Activated naive CD8-positive, alpha-beta T cell (primary cell): ENCODE measurements around the gene GLS.
"Not testable (repeated sequence)": the region's sequence is repeated elsewhere in the genome, so short reads cannot be mapped to it uniquely, and the experiment has no call there.

ENCODE experiments used
- H3K27ac Mint-ChIP-seq: one replicate; pipeline ENCODE4 v1.8.0; 2021; ENCODE audit warnings: mixed read lengths
- H3K27me3 Mint-ChIP-seq: one replicate; pipeline ENCODE4 v1.8.0; 2021; ENCODE audit warnings: mixed read lengths
- H3K36me3 Mint-ChIP-seq: one replicate; pipeline ENCODE4 v1.8.0; 2021; ENCODE audit warnings: mixed read lengths
- H3K4me1 Mint-ChIP-seq: one replicate; pipeline ENCODE4 v1.8.0; 2021; ENCODE audit warnings: low read depth, mixed read lengths
- H3K4me3 Mint-ChIP-seq: one replicate; pipeline ENCODE4 v1.8.0; 2021; ENCODE audit warnings: mild to moderate bottlenecking, mixed read lengths
- H3K9me3 Mint-ChIP-seq: one replicate; pipeline ENCODE4 v1.8.0; 2021; ENCODE audit warnings: low read depth, mixed read lengths

The GLS gene

DNA sequence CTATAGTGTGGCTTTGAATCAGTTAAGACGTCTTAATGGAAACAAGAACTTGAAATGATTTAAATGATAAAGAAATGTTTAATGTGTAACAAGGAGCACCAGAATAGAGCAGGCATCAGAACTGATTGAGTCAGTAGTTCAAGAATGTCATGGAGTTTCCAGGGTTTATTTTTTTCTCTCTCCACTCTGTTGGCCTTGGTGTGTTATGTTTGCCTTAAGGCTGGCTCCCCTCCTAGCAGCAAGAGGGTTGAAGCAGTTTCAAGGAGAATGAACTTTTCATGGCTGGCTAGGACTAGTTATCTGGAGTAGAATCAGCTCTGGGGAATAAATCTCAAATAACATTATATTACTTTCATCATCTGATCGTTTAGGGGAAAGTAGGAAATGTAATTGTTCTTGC, 13.4 kb upstream of the GLS start:
- peaks cover 24% of the 10 kb centered on the region for H3K4me1 Mint-ChIP-seq
- peaks cover 23% of the 10 kb centered on the region for H3K36me3 Mint-ChIP-seq
- no peak overlapping the region for H3K27ac Mint-ChIP-seq
- no peaks in the 10 kb centered on the region for H3K9me3 Mint-ChIP-seq
- H3K4me3 Mint-ChIP-seq, result no peak overlapping the region
- H3K27me3 Mint-ChIP-seq, result no peaks in the 10 kb centered on the region

DNA sequence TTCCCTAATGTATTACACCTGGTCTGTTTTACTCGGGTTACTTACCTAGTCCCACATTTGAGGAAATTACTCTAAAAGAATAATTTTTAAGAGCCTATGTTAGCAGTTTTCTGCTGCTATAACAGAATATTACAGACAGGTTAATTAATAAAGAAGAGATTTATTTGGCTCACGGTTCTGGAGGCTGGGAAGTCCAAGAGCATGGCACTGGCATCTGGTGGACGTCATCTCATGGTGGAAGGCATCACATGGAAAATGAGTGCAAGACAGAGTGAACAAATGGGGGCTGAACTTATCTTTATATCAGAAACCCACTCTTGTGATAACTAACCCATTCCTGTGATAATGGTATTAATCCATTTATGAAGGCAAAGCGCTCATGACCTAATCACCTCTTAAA, 12.8 kb upstream of the GLS start:
- Mint-ChIP-seq H3K4me1 (peaks cover 18% of the 10 kb centered on the region), H3K4me3 (no peak overlapping the region), H3K27me3 (no peaks in the 10 kb centered on the region), H3K27ac (no peak overlapping the region), H3K9me3 (no peaks in the 10 kb centered on the region), H3K36me3 (peaks cover 23% of the 10 kb centered on the region)

DNA sequence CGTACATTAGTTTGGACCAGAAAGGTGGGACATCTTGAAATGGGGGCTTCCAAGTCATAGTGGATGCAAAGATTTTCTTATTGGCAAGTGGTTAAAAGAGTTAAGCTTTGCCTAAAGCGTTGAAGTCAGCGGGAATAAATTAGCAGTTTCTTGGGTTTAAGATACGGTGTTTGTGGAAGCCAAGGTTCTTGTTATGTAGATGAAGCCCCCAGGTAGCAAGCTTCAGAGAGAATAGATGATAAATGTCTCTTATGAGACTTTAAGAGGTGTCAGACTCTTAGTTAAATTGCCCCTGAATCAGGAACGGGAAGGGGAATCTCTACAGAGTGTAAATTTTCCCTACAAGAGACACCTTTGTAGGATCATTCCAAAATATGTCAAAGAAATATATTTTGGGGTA, 10.9 kb upstream of the GLS start:
- H3K36me3 Mint-ChIP-seq, result peaks cover 23% of the 10 kb centered on the region

DNA sequence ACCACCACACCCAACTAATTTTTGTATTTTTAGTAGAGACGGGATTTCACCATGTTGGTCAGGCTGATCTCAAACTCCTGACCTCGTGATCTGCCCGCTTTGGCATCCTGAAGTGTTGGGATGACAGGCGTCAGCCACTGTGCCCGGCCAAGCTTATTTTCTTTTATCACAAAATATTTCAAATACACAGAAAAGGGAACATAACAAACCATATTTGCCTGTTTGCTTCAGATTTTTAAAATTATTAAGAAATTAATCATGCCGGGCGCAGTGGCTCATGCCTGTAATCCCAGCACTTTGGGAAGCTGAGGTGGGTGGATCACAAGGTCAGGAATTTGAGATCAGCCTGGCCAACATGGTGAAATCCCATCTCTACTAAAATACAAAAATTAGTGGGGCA, 7.2 kb upstream of the GLS start:
- H3K9me3 Mint-ChIP-seq, H3K27ac Mint-ChIP-seq, H3K27me3 Mint-ChIP-seq, H3K4me3 Mint-ChIP-seq, H3K36me3 Mint-ChIP-seq: not testable (repeated sequence)
- H3K4me1 Mint-ChIP-seq, result peaks cover 26% of the 10 kb centered on the region

More for the DNA sequence above, 10.9 kb upstream of the GLS start:
- no peaks in the 10 kb centered on the region for H3K27me3 Mint-ChIP-seq
- no peaks in the 10 kb centered on the region for H3K4me1 Mint-ChIP-seq
- H3K4me3 Mint-ChIP-seq, result no peak overlapping the region
- no peak overlapping the region for H3K27ac Mint-ChIP-seq
- H3K9me3 Mint-ChIP-seq, result no peaks in the 10 kb centered on the region

DNA sequence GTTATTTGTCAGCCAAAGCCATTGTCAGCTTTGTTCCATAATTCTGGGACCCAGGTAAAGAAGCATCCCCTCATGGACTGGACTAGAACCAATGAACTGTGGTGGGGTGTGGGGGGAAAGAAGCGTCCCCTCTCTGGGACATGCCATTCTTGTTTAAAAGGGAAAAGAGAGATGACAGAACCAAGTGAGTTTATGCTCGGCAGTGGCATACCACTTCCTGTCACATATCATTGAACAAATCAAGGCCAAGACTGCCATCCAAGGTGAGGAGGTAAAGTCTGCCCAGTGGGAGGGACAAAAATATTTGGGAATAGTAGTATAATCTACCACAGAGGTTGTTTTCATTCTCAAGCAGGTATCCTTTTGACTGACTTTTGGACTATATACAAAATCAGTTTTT, 4.7 kb upstream of the GLS start:
- H3K9me3 Mint-ChIP-seq, result no peaks in the 10 kb centered on the region
- peaks cover 35% of the 10 kb centered on the region for H3K4me1 Mint-ChIP-seq
- H3K36me3 Mint-ChIP-seq, result peaks cover 2% of the 10 kb centered on the region
- peak overlapping the region; percentile 42 for H3K4me3 Mint-ChIP-seq
- H3K27me3 Mint-ChIP-seq, result no peaks in the 10 kb centered on the region
- H3K27ac Mint-ChIP-seq, result peak overlapping the region; percentile 84

DNA sequence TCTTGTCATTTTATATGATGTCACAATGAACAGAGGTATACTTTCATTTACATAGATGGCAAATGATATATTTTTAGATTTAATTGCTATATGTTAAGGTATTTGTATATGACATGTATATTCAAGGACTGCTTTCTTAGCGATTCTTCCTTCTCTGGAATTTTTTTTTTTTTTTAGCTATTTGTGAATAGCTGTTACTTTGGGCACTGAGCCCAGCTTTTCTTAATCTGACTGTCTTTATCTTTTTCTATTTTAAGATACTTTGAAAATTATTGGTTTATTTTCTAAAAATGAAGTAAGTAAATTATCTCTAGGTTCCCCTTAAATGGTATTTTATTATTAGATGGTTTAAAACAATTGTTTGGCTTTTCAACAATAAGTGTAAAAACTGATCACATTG, 4.0 kb upstream of the GLS start:
- Mint-ChIP-seq H3K4me3 (no peak overlapping the region), H3K36me3 (no peaks in the 10 kb centered on the region), H3K27ac (no peak overlapping the region), H3K9me3 (no peaks in the 10 kb centered on the region), H3K4me1 (peaks cover 35% of the 10 kb centered on the region), H3K27me3 (no peaks in the 10 kb centered on the region)

DNA sequence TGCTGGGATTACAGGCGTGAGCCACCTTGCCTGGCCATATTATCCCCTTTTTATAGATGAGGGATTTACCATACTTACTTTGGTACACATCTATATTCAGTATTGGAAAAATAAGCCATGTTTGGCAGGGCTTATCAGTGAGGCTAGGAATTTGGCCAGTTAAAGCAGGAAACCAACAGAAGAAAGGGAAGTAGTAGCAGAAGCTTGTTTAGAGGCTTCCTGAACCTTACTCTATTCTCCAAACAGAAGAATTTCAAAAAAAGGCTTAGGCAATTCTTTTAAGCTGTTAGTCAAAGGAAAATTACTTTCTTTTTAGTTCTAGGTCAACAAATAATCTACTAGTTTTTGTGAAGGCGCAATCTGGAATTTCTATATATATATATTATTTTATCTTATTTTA, 3.2 kb upstream of the GLS start:
- Mint-ChIP-seq H3K4me1 (peaks cover 35% of the 10 kb centered on the region), H3K9me3 (no peaks in the 10 kb centered on the region), H3K27ac (no peak overlapping the region), H3K27me3 (no peaks in the 10 kb centered on the region), H3K4me3 (no peak overlapping the region), H3K36me3 (peaks cover 2% of the 10 kb centered on the region)

DNA sequence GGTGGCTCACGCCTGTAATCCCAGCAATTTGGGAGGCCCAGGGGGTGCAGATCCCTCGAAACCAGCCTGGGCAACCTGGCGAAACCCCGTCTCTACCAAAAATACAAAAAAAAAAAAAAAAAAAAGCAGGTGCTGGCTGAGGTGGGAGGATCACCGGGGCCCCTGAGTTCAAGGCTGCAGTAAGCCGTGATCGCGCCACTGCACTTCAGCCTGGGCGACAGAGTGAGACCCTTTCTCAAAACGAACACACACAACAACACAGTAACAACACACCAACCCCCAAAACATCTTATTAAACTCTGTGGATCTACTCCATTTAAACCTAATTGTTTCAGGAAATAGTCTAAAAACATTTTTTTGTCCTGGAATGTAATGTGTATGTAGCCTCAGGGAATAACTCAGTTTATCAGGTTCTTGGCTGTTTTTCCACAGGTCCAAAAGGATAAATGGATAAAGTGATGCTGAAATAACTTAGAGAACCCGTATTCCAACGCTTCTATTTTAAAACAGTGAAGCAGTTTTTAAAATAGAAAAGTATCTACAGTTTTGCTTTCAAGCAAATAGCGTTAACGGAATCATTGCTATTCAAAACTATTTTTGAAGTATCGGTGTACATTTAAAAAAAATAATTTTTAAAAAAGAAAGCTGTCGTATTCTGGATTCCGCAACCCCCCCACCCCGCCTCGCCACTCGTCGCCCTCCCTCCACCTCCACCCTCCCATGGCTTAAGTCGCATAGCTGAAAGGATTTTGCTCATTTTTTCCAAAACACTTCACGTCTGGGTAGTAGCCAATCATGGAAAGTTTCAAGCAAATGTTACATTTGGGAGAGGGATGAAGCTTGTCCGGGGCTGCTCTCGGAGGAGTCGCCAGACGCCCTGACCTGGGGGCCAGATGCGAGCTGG, 895 bp upstream of the GLS start:
- peaks cover 48% of the 10 kb centered on the region for H3K4me1 Mint-ChIP-seq
- peak overlapping the region; percentile 98 for H3K27ac Mint-ChIP-seq
- H3K27me3 Mint-ChIP-seq, result no peaks in the 10 kb centered on the region
- H3K9me3 Mint-ChIP-seq, result no peaks in the 10 kb centered on the region
- H3K36me3 Mint-ChIP-seq, result peaks cover 16% of the 10 kb centered on the region
- peak overlapping the region; percentile 96 for H3K4me3 Mint-ChIP-seq

DNA sequence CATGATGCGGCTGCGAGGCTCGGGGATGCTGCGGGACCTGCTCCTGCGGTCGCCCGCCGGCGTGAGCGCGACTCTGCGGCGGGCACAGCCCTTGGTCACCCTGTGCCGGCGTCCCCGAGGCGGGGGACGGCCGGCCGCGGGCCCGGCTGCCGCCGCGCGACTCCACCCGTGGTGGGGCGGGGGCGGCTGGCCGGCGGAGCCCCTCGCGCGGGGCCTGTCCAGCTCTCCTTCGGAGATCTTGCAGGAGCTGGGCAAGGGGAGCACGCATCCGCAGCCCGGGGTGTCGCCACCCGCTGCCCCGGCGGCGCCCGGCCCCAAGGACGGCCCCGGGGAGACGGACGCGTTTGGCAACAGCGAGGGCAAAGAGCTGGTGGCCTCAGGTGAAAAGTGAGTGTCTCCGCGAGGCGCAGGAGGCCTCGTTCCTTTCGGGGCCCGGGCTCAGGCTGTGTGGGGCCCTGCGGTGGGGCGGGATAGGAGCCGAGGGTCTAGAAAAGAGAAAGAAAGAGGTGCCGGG, 520 bp downstream of the GLS start:
- Mint-ChIP-seq H3K4me1 (peaks cover 48% of the 10 kb centered on the region), H3K4me3 (peak overlapping the region; percentile 97), H3K9me3 (no peaks in the 10 kb centered on the region), H3K27me3 (no peaks in the 10 kb centered on the region), H3K27ac (peak overlapping the region; percentile 98), H3K36me3 (peaks cover 16% of the 10 kb centered on the region)

DNA sequence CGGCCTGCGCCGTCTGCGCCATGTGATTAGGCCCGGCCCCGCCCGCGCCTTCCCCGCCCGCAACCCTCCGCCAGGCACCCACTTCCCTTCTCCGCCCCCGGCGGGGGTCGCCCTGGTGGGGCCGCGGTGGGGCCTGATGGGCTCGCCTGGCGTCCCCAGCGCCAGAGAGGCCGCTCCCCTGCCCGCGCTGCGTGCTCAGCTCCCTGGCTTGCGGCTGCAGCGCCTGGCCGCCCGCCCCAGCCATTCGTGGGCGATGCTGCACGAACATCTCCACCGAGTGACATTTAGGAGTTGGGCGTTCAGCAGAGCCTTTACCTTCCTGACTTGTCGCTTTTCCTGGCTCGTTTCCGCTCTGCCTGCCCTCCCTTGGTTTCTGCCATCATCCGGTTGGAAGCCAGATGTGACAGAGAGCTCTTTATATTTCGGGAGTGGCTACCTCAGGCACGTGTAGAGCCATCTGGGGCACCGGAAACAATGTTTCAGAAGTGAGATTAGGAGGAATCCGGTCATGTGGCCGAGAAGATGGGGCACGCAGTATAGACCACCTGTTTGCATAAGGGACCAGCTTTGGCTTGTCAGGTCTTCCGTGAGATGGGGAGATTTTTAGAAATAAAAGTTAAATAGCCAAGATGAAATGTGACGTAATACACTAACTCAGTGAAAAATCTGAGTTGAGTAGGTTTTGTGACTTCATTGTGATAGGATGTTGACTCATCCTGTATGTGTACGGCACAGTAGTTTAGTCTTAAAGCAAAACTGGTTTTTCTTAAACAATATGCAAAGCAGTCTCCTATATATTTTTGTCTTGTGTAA, 1.2 kb downstream of the GLS start:
- H3K36me3 Mint-ChIP-seq, result peaks cover 16% of the 10 kb centered on the region

DNA sequence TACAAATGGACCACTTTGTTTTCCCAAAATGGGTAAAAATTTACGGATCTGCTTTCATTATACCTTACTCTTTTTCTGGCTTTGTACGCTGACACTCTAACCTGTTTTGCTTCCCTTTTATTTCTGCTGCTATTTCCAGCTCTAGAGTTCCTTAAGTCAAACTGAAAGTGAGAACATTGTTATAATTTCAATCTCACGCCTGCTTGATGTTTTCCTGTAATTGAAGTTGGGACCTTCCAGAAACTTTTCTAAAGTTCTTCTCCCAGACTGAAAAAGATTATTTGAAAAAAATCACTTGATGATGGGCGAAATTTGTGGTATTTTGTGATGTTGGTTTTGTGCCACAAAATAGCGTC, 1.8 kb downstream of the GLS start:
- Mint-ChIP-seq H3K27ac (peak overlapping the region; percentile 99), H3K27me3 (no peaks in the 10 kb centered on the region), H3K36me3 (peaks cover 16% of the 10 kb centered on the region), H3K4me1 (peaks cover 48% of the 10 kb centered on the region), H3K4me3 (peak overlapping the region; percentile 97), H3K9me3 (no peaks in the 10 kb centered on the region)

More for the DNA sequence above, 1.2 kb downstream of the GLS start:
- no peaks in the 10 kb centered on the region for H3K9me3 Mint-ChIP-seq
- peak overlapping the region; percentile 97 for H3K4me3 Mint-ChIP-seq
- H3K27me3 Mint-ChIP-seq, result no peaks in the 10 kb centered on the region
- H3K27ac Mint-ChIP-seq, result peak overlapping the region; percentile 99
- H3K4me1 Mint-ChIP-seq, result peaks cover 45% of the 10 kb centered on the region

DNA sequence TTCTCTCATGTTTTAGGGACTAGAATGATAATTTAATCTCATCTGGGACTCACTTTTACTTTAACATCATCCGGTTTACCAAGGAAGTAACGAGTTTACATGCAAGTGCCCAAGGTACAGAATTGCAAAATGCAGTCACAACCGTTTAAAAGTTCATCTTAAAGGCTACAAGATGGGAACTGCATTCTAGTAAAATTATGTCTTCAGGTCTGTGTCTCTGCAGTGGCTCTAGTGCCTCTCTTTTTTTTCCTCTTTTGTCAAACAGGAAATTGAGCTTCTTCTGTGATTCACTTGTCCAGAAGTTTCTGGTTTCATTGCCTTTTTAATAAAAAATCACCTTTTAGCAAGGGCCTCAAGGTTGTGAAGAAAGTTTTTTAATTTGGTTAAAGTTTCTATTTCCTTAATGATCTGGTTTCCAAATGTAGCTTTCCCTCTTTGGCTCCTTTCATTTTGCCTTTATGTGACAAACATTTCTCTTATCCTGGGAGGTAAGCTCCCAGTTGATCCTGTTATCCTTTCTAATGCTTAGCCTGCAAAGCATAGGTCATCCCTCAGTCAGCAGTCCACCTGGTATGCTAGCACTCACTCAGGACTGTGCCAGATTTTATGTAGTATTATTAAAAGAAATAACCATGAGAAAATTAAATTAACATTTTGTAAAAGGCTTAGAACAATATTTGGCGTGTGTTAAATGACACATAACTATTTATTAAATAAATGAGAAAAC, 2.4 kb downstream of the GLS start:
- H3K4me3 Mint-ChIP-seq, result peak overlapping the region; percentile 97
- no peaks in the 10 kb centered on the region for H3K9me3 Mint-ChIP-seq
- H3K27ac Mint-ChIP-seq, result peak overlapping the region; percentile 99
- peaks cover 50% of the 10 kb centered on the region for H3K4me1 Mint-ChIP-seq
- H3K36me3 Mint-ChIP-seq, result peaks cover 19% of the 10 kb centered on the region
- no peaks in the 10 kb centered on the region for H3K27me3 Mint-ChIP-seq

DNA sequence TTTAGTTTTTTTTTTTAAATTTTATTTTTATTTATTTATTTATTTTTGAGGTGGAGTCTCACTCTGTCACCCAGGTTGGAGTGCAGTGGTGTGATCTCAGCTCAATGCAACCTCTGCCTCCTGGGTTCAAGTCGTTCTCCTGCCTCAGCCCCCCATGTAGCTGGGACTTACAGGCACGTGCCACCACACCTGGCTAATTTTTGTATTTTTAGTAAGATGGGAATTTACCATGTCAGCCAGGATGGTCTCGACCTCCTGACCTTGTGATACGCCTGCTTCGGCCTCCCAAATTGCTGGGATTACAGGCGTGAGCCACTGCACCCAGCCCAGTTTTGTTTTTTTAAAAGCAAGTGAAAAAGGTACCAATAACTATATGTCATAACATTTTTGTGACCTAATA, 5.2 kb downstream of the GLS start:
- H3K4me3 Mint-ChIP-seq, result peak overlapping the region; percentile 67
- peaks cover 26% of the 10 kb centered on the region for H3K36me3 Mint-ChIP-seq
- peak overlapping the region; percentile 34 for H3K27ac Mint-ChIP-seq
- H3K4me1 Mint-ChIP-seq, result peaks cover 65% of the 10 kb centered on the region
- H3K9me3 Mint-ChIP-seq, H3K27me3 Mint-ChIP-seq: not testable (repeated sequence)

DNA sequence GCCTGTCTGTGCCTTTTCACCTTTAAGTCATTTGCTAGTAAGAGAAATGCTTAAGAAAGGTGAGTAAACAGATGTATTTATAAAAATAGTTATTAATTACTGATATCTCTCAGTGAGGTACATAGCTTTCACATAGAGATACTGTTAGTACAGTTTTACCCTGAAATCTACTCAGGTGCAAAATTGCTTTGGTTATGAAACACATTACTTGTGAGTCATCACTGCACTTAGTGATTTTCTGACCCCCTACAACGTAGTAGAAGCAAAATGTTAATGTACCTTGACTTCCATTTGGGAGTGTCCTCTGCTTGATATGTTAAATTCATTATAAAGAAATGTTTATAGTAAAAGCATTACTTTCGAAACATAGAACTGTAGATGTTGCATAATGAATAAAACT, 6.5 kb downstream of the GLS start:
- H3K27ac Mint-ChIP-seq, result peak overlapping the region; percentile 80
- no peaks in the 10 kb centered on the region for H3K9me3 Mint-ChIP-seq
- peaks cover 76% of the 10 kb centered on the region for H3K4me1 Mint-ChIP-seq
- peaks cover 30% of the 10 kb centered on the region for H3K36me3 Mint-ChIP-seq
- no peaks in the 10 kb centered on the region for H3K27me3 Mint-ChIP-seq
- peak overlapping the region; percentile 67 for H3K4me3 Mint-ChIP-seq

DNA sequence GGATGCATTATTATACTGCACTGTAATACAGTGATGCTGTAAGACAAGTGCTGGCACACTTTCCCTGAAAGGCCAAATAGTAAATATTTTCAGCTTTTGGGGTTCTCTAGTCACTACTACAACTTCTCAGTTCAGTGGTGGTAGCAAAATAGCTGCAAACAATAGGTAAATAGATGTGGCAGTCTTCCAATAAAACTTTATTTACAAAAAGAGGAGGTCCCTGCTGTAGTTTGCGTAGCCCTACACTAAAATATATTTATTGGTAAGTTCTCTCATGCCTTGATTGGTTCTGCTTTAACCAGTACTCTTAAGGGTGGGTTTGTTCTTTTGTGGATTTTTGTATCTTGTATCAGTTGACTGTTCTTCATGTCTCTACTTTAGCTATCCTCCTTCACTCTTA, 7.8 kb downstream of the GLS start:
- Mint-ChIP-seq H3K4me1 (peaks cover 83% of the 10 kb centered on the region), H3K4me3 (peak overlapping the region; percentile 67), H3K27me3 (no peaks in the 10 kb centered on the region), H3K9me3 (no peaks in the 10 kb centered on the region), H3K27ac (peak overlapping the region; percentile 80), H3K36me3 (peaks cover 24% of the 10 kb centered on the region)
